ENCODE measurements around the gene WWOX.

Gene WWOX

GRCh38 chr16:78638371-78638770, 538.9 kb downstream of the WWOX start:
- no peak for DNase-seq (ENCODE audit: low read depth in 1 of 2, low spot score in 1 of 2)

- no peak for DNase-seq (ENCODE audit: low read depth in 1 of 2, low spot score in 1 of 2)
Observed at GRCh38 chr16:78639775-78640174, 540.3 kb downstream of the WWOX start.

- DNase-seq (ENCODE audit: low read depth in 1 of 2, low spot score in 1 of 2): no peak
Observed at GRCh38 chr16:78640886-78641285, 541.4 kb downstream of the WWOX start.

- DNase-seq (ENCODE audit: low read depth in 1 of 2, low spot score in 1 of 2): no peak
Observed at GRCh38 chr16:78641433-78641832, 542.0 kb downstream of the WWOX start.

DNA sequence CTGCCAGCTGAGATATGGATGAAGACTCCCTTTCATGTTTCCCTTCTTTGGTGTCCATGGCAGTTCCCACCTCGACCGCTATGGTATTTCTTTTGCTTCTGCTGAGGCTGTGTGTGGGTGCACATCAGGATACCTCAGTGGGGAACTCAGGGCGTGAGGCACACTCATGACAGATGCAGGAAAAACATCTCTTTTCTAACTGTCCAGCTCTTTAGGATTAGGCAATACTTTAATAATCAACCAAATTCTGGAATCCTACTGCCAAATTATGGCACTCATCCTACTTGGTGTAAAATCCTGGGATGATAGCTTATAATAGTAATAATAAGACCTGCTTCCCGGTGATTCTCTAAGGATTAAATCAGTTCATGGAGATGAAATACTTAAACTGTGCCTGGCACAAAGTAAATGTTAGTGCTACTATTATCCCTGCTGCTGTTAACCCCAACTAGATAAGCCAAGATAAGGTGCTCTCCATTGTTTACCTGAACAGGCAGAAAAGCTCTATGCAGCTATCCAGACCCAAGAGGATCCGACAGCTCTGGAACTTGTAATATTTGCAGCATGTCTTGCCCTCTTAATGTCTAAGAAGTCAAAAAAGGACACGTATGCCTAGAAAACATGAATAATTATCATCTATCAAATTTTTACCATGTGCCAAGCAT, 543.3 kb downstream of the WWOX start:
- no peak for DNase-seq (ENCODE audit: low read depth in 1 of 2, low spot score in 1 of 2)

DNA sequence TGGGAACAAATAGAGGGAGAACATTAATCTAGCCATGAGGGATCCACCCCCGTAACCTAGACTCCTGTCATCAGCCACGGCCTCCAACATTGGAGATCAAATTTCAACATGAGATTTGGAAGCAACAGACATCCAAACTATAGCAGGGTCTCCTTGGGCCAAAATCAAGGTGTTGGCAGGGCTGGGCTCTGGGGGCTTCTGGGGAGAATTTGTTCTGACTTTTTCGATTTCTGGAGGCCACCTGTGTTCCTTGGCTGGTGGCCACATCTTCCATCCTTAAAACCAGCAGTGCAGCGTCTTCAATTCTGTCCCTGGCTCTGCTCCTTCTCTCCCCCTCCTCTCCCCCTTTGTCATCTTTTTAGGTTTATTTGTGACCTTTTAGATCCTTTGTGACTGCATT, 546.2 kb downstream of the WWOX start:
- no peak for DNase-seq (ENCODE audit: low read depth in 1 of 2, low spot score in 1 of 2)

- no peak for DNase-seq (ENCODE audit: low read depth in 1 of 2, low spot score in 1 of 2)
Observed at GRCh38 chr16:78647019-78647418, 547.6 kb downstream of the WWOX start.

DNA sequence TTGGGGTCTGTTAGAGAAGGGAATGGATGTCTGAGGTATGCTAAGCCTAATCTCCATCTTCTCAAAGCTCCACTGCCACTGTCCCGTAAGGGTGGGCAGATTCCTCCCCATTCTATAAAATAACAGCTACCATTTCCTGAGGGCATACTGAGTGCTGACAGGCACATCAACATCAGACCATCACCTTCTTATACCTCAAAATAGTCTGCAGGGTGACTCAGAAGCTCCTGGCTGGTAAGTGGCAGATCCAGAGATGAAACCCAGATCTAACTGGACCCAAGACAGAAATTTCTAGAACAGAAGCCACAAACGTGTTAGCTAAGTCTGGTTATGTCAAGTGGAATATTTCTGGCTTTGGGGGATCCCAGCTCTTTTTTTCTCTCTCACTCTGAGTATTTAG, 548.0 kb downstream of the WWOX start:
- no peak for DNase-seq (ENCODE audit: low read depth in 1 of 2, low spot score in 1 of 2)

GRCh38 chr16:78648517-78648916, 549.1 kb downstream of the WWOX start:
- DNase-seq (ENCODE audit: low read depth in 1 of 2, low spot score in 1 of 2): no peak

DNA sequence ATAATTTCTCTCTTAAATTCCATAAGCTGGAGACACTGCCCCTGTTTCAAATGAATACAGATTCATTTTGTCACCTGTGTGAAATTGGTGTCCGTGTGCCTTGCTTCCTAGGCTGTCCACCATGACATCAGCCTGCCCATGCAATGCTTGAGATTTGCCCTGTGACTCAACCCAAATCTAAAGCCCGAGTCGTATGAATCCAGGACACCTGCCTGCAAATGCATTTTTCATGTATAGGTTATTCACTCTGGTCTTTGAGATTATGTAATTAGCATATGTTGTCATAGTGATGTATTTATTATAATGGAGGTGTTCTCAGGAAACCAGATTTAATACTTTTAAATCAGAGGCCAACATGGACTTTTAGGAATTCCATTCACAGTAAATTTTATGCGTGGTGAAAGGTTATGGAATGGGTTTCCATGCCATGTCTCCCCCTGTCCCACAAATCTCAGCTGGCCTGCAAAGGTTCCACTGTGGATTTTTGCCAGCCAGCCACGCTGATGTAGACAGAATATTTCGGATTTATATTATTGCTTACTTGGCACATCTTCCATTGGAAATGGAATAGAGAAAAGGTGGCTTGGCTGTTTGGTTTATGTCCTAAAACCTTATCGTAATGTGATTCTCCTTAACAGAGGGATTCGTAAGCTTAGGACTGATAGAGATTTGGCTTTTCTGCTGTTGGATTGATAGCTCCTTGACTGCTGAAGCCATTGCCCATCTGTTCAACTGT, 551.1 kb downstream of the WWOX start:
- DNase-seq (ENCODE audit: low read depth in 1 of 2, low spot score in 1 of 2): no peak

DNA sequence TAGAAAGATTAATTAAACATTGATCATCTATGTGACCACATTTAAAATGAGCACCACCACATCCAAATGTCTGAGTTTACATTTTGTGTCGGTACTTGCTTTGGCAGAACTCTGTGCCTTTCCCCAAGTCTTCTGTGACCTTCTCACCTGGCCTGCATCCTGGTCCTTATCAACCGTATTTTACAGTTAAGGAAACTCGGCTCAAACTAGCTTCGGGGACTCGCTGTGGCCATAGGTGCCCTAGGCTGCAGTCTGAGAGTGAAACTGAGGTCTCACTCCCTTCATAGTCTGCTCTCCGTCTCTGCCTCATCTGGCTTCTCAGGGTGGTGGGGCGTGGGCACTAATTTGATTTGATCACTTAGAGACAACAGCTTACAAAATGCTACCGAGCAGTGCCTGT, 555.5 kb downstream of the WWOX start:
- DNase-seq (ENCODE audit: low read depth in 1 of 2, low spot score in 1 of 2): no peak

- DNase-seq (ENCODE audit: low read depth in 1 of 2, low spot score in 1 of 2): no peak
Observed at GRCh38 chr16:78655331-78656113, 556.1 kb downstream of the WWOX start.

- no peak for DNase-seq (ENCODE audit: low read depth in 1 of 2, low spot score in 1 of 2)
Observed at GRCh38 chr16:78656887-78657286, 557.4 kb downstream of the WWOX start.

DNA sequence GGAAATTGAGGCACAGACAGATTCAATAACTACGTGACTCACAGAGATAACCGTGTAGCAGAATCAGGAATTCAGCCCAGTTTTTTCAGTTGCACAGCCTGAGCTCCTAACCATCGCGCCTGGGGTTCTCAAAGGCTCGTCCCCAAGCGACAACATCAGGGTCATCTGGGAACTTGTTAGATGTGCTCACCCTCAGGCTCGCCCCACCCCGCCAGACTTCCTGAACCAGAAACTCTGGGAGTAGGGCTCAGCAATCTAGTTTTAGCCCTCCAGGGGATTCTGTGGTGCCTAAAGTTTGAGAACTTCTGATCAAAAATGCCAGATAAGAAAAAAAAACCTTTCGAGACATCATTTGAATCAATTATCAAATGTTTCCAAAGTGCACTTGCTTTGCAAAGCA, 559.8 kb downstream of the WWOX start:
- DNase-seq (ENCODE audit: low read depth in 1 of 2, low spot score in 1 of 2): no peak

DNA sequence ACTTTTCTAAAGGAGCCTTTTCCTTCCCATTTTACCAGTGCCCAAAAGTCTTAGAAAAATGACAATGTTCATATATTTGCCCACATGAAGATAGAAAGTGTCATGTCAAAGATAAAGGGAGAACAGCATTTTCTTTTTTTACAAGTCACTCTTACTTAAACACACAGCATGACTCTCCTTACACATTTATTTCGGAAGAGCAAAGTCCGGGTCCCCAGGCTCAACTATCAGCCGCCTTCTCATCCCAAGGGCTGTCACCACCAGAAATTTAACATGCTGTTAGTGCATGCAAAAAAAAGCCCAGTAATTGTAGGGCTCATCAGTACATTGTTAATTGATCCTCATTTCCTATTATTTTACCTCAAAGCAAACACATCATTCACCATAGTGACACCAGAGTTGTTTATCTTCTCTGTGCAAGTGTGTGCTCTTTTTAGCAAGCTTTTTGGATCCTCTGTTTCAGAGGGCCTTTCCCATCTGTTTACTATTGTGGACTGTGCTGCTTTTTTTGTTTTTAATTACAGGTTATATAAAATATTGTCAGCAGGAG, 560.3 kb downstream of the WWOX start:
- no peak for DNase-seq (ENCODE audit: low read depth in 1 of 2, low spot score in 1 of 2)

GRCh38 chr16:78660795-78661194, 561.3 kb downstream of the WWOX start:
- no peak for DNase-seq (ENCODE audit: low read depth in 1 of 2, low spot score in 1 of 2)

DNA sequence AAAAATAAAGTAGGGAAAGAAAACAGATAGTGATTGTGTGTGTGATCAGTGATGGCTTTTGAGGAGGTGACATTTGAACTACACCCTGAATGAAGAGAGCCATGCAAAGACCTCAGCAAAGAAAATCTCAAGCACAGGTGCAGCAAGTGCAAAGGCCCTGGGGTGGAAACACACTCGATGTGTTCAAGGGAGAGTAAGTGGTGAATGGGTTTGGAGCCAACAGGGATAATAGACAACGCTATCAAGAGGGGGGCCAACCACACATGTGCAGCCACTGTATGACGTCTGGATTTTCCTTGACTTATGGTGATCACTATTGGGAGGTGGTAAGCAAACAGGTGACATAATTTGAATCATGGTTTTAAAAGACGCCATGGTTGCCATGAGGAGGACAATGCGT, 564.2 kb downstream of the WWOX start:
- DNase-seq (ENCODE audit: low read depth in 1 of 2, low spot score in 1 of 2): no peak

DNA sequence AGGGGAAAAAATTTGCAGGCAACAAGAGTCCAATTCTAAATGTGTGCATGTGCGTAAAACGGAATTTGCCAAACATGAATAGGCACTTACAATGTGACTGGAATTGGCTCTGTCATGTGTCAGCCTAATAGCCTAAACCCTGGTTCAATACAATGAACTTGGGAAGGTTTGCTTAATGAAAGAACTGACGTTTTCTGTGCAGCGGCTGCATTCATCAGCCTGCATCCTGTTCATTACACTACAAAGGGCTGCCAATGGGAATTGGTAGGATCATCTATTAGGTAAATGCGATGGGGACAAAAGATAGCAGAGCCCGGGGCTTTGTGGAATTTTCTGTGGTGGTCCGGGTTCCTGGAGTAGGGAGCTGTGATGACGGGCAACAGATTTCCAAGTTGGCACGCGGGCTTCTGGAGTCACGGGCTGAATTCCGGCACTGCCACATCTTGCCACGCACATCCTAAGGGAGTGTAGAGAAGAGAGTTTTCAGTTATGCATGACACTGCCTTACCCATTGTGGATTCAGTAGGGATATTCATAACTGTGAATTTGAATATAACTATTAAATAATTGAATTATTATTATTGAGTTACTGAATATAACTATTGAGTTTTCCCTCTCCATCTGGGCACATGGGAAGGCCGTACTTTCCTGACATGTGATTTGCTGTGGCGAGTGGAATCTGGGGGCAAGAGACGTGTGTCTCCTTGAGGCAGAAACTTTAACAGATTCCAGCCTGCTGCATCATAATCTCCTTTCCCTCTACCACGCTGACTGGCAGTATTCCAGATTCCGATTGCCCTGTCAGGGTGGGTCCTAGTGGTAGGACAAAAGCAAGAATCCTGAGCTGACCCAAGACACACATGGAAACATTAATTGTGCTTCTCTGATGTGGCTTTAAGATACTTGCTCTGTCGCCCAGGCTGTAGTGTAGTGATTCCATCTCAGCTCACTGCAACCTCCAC, 565.6 kb downstream of the WWOX start:
- DNase-seq (ENCODE audit: low read depth in 1 of 2, low spot score in 1 of 2): no peak

DNA sequence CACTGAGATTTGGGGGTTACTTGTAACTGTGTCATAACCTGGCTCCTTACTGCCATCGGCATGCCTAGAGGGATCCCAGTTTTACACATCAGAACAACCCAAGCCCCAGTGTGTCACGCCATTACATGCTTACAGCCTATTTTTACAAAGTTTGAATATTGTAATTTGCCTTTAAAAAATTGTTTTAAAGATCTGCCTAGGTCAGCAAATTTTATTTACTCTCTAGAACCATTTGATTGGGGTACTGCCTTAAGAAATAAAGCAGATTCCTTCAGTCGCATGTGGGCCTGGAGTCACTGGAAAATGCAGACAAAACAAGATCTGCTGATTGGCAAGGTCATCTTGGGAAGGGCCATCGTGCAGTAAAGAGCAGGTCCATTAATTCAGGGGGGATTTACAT, 566.9 kb downstream of the WWOX start:
- DNase-seq (ENCODE audit: low read depth in 1 of 2, low spot score in 1 of 2): no peak

DNA sequence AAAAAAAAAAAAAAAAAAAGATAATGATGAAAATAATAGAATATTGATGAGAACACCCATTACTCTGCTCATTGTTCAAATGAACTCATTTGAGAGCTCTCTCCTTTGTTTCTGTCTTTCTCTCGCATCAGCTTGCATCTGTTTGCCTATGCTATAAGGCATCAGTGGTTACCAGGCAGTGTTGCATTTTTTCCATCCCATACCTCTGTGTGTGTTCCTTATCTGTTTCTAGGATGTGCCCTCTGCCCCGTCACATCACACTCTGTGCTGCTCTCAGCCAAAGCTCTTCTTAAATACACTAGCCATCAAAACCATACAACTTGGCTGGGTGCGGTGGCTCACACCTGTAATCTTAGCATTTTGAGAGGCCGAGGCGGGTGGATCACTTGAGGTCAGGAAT, 568.2 kb downstream of the WWOX start:
- DNase-seq (ENCODE audit: low read depth in 1 of 2, low spot score in 1 of 2): no peak

- DNase-seq (ENCODE audit: low read depth in 1 of 2, low spot score in 1 of 2): no peak
Observed at GRCh38 chr16:78668393-78668792, 568.9 kb downstream of the WWOX start.

Measured in activated T-helper 1 cell treated with anti-CD3 and anti-CD28 coated beads, Interleukin-2, amount 50 U/mL, for 16 hours (primary cell).